H9 (cell line): Measurements from ENCODE around the gene GLRX3. TPM values are rescaled to one million over a fixed set of nuclear protein-coding genes. Genes with fewer than 3 reads are reported as not detected.

Experiments used
- DNase-seq: peaks from one replicate; pipeline ENCODE4 v3.0.0-alpha.2; 2017
- H2AFZ ChIP-seq: one replicate; pipeline ENCODE4 v1.6.1; 2013; ENCODE audit warnings: mild to moderate bottlenecking, low read length, control low read depth, moderate library complexity
- H2AK5ac ChIP-seq: 2 replicates; pipeline ENCODE4 v1.6.1; 2013; ENCODE audit warnings: low read length, control low read depth, mixed read lengths; ENCODE audit not compliant: insufficient read length
- H2BK120ac ChIP-seq: one replicate; pipeline ENCODE4 v1.6.1; 2013; ENCODE audit warnings: low read depth, mild to moderate bottlenecking, low read length, control low read depth, inconsistent platforms; ENCODE audit not compliant: poor library complexity, severe bottlenecking
- H2BK12ac ChIP-seq: 2 replicates; pipeline ENCODE4 v1.6.1; 2013; ENCODE audit warnings: low read length, control low read depth, mixed read lengths, low read depth; ENCODE audit not compliant: insufficient read length
- H2BK15ac ChIP-seq: 2 replicates; pipeline ENCODE4 v1.6.1; 2013; ENCODE audit warnings: low read depth, low read length, control low read depth
- H2BK20ac ChIP-seq: one replicate; pipeline ENCODE4 v1.6.1; 2013; ENCODE audit warnings: low read depth, mild to moderate bottlenecking, low read length, control low read depth, inconsistent platforms; ENCODE audit not compliant: poor library complexity, severe bottlenecking
- H2BK5ac ChIP-seq: 2 replicates; pipeline ENCODE4 v1.6.1; 2013; ENCODE audit warnings: low read length, control low read depth, mixed read lengths; ENCODE audit not compliant: insufficient read length
- H3K14ac ChIP-seq: 2 replicates; pipeline ENCODE4 v1.6.1; 2013; ENCODE audit warnings: low read length, control low read depth; ENCODE audit not compliant: insufficient read depth
- H3K18ac ChIP-seq: 2 replicates; pipeline ENCODE4 v1.6.1; 2013; ENCODE audit warnings: low read depth, mild to moderate bottlenecking, mixed read lengths, low read length, control low read depth; ENCODE audit not compliant: insufficient read length
- H3K23ac ChIP-seq: 2 replicates; pipeline ENCODE4 v1.6.1; 2013; ENCODE audit warnings: low read length, control low read depth, mixed read lengths, low read depth; ENCODE audit not compliant: insufficient read length
- H3K23me2 ChIP-seq: 2 replicates; pipeline ENCODE4 v1.6.1; 2013; ENCODE audit warnings: low read depth, mild to moderate bottlenecking, mixed read lengths, low read length, control low read depth; ENCODE audit not compliant: insufficient read length, poor library complexity, severe bottlenecking
- H3K27ac ChIP-seq: 2 replicates; pipeline ENCODE4 v1.5.1; 2013; ENCODE audit warnings: low read length, control low read depth, mixed read lengths, low read depth; ENCODE audit not compliant: insufficient read length
- H3K27me3 ChIP-seq: 2 replicates; pipeline ENCODE4 v1.6.1; 2013; ENCODE audit warnings: low read length, control low read depth, inconsistent platforms; ENCODE audit not compliant: insufficient read depth
- H3K4ac ChIP-seq: 2 replicates; pipeline ENCODE4 v1.6.1; 2013; ENCODE audit warnings: low read depth, mild to moderate bottlenecking, control low read depth, inconsistent platforms, low read length, moderate library complexity
- H3K4me1 ChIP-seq: 2 replicates; pipeline ENCODE4 v1.6.1; 2013; ENCODE audit warnings: low read length, control low read depth, inconsistent platforms; ENCODE audit not compliant: insufficient read depth
- H3K4me2 ChIP-seq: 2 replicates; pipeline ENCODE4 v1.6.1; 2013; ENCODE audit warnings: low read length, control low read depth, mixed read lengths; ENCODE audit not compliant: insufficient read length, insufficient read depth
- H3K56ac ChIP-seq: 2 replicates; pipeline ENCODE4 v1.6.1; 2013; ENCODE audit warnings: low read depth, mild to moderate bottlenecking, mixed read lengths, low read length, control low read depth; ENCODE audit not compliant: insufficient read length
- H3K79me1 ChIP-seq: 2 replicates; pipeline ENCODE4 v1.6.1; 2013; ENCODE audit warnings: low read depth, mild to moderate bottlenecking, moderate library complexity, low read length, control low read depth, inconsistent platforms; ENCODE audit not compliant: insufficient read depth, poor library complexity, severe bottlenecking
- H3K79me2 ChIP-seq: 2 replicates; pipeline ENCODE4 v1.6.1; 2013; ENCODE audit warnings: low read length, control low read depth, inconsistent platforms; ENCODE audit not compliant: insufficient read depth
- H3K9ac ChIP-seq: 2 replicates; pipeline ENCODE4 v1.6.1; 2013; ENCODE audit warnings: low read length, control low read depth, mixed read lengths; ENCODE audit not compliant: insufficient read length; ENCODE audit errors: extremely low read depth
- H3K9me3 ChIP-seq: one replicate; pipeline ENCODE4 v1.6.1; 2013; ENCODE audit warnings: low read depth, low read length, inconsistent platforms; ENCODE audit not compliant: control insufficient read depth
- H3T11ph ChIP-seq: one replicate; pipeline ENCODE4 v1.6.1; 2013; ENCODE audit warnings: mild to moderate bottlenecking, low read length, control low read depth, inconsistent platforms
- H4K20me1 ChIP-seq: one replicate; pipeline ENCODE4 v1.6.1; 2013; ENCODE audit not compliant: control insufficient read depth, insufficient read length, insufficient read depth
- H4K5ac ChIP-seq: 2 replicates; pipeline ENCODE4 v1.6.1; 2013; ENCODE audit warnings: low read depth, mild to moderate bottlenecking, mixed read lengths, low read length, control low read depth; ENCODE audit not compliant: insufficient read length
- H4K8ac ChIP-seq: replicated peaks from 2 replicates; pipeline ENCODE4 v1.6.1; 2013; ENCODE audit warnings: low read length, control low read depth, mixed read lengths, low read depth; ENCODE audit not compliant: insufficient read length
- H4K91ac ChIP-seq: 2 replicates; pipeline ENCODE4 v1.6.1; 2013; ENCODE audit warnings: low read depth, mild to moderate bottlenecking, moderate library complexity, mixed read lengths, low read length, control low read depth; ENCODE audit not compliant: insufficient read length
- H3K27ac Mint-ChIP-seq, 3 experiments: 2 replicates in 2 of 3; 3 replicates in 1 of 3; pipeline ENCODE4 v1.8.0; 2020 to 2021; ENCODE audit warnings: mixed read lengths in 3 of 3, mild to moderate bottlenecking in 1 of 3, moderate library complexity in 1 of 3
- H3K27me3 Mint-ChIP-seq: 2 replicates; pipeline ENCODE4 v1.8.0; 2021; ENCODE audit warnings: low read depth, mild to moderate bottlenecking, moderate library complexity, mixed read lengths
- H3K36me3 Mint-ChIP-seq, 3 experiments: 2 replicates in 2 of 3; 3 replicates in 1 of 3; pipeline ENCODE4 v1.8.0; 2020 to 2021; ENCODE audit warnings: low read depth in 3 of 3, mixed read lengths in 3 of 3; ENCODE audit not compliant: insufficient read depth in 1 of 3
- H3K4me1 Mint-ChIP-seq, 2 experiments: 2 replicates each; pipeline ENCODE4 v1.8.0; 2020; ENCODE audit warnings: mixed read lengths in 2 of 2
- H3K4me3 Mint-ChIP-seq, 2 experiments: 2 replicates in 1 of 2; 3 replicates in 1 of 2; pipeline ENCODE4 v1.8.0; 2020 to 2021; ENCODE audit warnings: mild to moderate bottlenecking in 2 of 2, mixed read lengths in 2 of 2, moderate library complexity in 1 of 2
- H3K9me3 Mint-ChIP-seq, 2 experiments: 2 replicates in 1 of 2; 3 replicates in 1 of 2; pipeline ENCODE4 v1.8.0; 2020; ENCODE audit warnings: mild to moderate bottlenecking in 2 of 2, mixed read lengths in 2 of 2, moderate library complexity in 1 of 2
- WGBS: extraction: QIAGEN DNeasy Blood & Tissue Kit; methylation state at CpG from one replicate; pipeline ENCODE4 v1.1.7; 2013; ENCODE audit warnings: missing lambda C conversion rate, low lambda C conversion rate, mixed read lengths; ENCODE audit not compliant: insufficient read length; ENCODE audit errors: extremely low coverage; 5-methylcytosine and 5-hydroxymethylcytosine counted together
- total RNA-seq: library from RNA; stranded (reverse); gene quantifications from 2 replicates; pipeline ENCODE4 v1.2.1, GENCODE V29; 2021
- TF ChIP-seq, protein P1 (sequence below): fragments of 200-600 bp; sonication (generic); conservative IDR thresholded peaks from 3 replicates; pipeline ENCODE4 v1.8.0; 2021; ENCODE audit warnings: antibody characterized with exemption, mild to moderate bottlenecking

Gene GLRX3
- total RNA-seq, 1 experiment from 2014 or later = 139 TPM

DNA sequence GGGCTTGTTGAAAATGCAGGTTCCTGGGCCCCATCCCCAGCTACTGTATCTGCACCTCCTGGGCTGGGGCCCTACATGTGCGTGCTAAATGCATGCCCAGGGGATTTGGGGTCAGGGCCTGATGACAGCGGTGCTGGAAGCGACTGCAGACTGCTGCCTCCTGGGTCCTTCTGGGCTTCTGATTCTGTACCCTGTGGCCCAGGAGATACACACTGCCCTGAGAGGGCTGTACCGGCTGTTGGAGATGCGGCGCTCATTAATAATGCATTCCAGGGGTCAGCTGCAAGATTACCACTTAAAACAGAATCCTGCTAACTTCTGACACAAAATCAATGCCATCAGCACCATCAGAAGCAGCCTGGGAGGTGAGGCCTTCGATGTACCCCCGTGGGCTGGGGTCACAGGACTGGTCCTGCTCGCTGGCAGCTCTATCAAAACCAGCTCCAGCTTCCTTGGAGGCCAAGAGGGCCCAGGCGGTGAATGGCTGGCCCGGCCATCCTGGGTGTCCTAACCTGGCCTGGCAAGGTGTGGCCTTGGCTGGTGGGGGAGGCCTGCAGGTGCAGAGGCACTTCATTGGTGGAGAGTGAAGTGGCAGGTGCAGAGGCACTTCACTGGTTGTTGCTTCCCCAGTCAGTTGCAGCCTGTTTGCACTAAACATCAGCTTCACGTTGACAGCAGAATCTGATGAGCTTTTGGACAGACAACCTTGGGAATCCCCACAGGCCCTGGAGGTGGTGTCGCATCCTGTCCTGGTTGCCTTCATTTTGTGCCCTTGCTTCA is 79.2 kb downstream of the GLRX3 start:
- peaks cover 2% of the 10 kb centered on the region; the same call in 1 of the 2 replicates for H3K27me3 Mint-ChIP-seq
- H3K36me3 Mint-ChIP-seq = no peaks in the 10 kb centered on the region; a peak in 1 of 7 replicates

More for the DNA sequence above, 79.2 kb downstream of the GLRX3 start:
- H3K4me3 Mint-ChIP-seq = no peak overlapping the region
- Histone ChIP-seq H4K91ac (no peak overlapping the region), H4K8ac (no peak overlapping the region), H3K56ac (no peak overlapping the region), H2AK5ac (no peak overlapping the region), H3K23ac (no peak overlapping the region), H2BK5ac (no peak overlapping the region), H3T11ph (no peak overlapping the region), H3K27ac (no peak overlapping the region), H3K4ac (no peak overlapping the region), H3K79me2 (no peaks in the 10 kb centered on the region), H3K18ac (no peak overlapping the region), H3K9me3 (no peaks in the 10 kb centered on the region), H2AFZ (no peak overlapping the region), H3K23me2 (no peaks in the 10 kb centered on the region), H2BK20ac (no peak overlapping the region), H3K79me1 (no peaks in the 10 kb centered on the region), H3K4me2 (no peak overlapping the region), H3K14ac (no peak overlapping the region), H3K4me1 (no peaks in the 10 kb centered on the region), H2BK15ac (no peak overlapping the region), H2BK120ac (no peak overlapping the region), H4K20me1 (no peaks in the 10 kb centered on the region), H3K27me3 (no peaks in the 10 kb centered on the region), H2BK12ac (no peak overlapping the region), H4K5ac (no peak overlapping the region), H3K9ac (no peak overlapping the region)
- TF ChIP-seq, protein P1, sequence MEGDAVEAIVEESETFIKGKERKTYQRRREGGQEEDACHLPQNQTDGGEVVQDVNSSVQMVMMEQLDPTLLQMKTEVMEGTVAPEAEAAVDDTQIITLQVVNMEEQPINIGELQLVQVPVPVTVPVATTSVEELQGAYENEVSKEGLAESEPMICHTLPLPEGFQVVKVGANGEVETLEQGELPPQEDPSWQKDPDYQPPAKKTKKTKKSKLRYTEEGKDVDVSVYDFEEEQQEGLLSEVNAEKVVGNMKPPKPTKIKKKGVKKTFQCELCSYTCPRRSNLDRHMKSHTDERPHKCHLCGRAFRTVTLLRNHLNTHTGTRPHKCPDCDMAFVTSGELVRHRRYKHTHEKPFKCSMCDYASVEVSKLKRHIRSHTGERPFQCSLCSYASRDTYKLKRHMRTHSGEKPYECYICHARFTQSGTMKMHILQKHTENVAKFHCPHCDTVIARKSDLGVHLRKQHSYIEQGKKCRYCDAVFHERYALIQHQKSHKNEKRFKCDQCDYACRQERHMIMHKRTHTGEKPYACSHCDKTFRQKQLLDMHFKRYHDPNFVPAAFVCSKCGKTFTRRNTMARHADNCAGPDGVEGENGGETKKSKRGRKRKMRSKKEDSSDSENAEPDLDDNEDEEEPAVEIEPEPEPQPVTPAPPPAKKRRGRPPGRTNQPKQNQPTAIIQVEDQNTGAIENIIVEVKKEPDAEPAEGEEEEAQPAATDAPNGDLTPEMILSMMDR = no peak
- no peaks in the 10 kb centered on the region; a peak in 1 of 5 replicates for H3K9me3 Mint-ChIP-seq
- WGBS = no CpG with 5 or more reads among the region's 13 CpGs
- no peak for DNase-seq
- no peak overlapping the region for H3K27ac Mint-ChIP-seq
- peaks cover 0 to 5% of the 10 kb centered on the region in 2 experiments; a peak in 1 of 4 replicates for H3K4me1 Mint-ChIP-seq
